Measurements from ENCODE around the gene SLC24A3.

The SLC24A3 gene

DNA sequence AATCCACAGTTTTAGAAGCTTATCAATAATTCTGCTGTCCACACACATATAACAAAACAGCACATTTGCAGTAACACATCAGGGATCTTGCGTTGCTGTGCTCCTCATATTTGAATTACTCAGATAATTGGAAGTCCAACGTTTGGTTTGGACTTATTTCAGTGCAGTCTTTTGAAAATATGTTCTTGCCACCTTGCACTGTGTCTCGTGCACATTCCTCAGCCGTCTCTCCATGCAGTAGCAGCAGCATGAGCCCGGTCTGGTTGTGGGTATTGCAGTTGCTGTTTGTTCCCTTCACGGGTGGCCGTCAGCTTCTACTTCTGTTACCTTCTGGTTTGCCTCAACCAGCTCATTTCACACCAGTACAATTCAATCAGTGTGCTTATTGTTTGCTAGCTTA lies 215.5 kb downstream of the SLC24A3 start:
- DNase-seq (ENCODE audit: low read depth): no peak

DNA sequence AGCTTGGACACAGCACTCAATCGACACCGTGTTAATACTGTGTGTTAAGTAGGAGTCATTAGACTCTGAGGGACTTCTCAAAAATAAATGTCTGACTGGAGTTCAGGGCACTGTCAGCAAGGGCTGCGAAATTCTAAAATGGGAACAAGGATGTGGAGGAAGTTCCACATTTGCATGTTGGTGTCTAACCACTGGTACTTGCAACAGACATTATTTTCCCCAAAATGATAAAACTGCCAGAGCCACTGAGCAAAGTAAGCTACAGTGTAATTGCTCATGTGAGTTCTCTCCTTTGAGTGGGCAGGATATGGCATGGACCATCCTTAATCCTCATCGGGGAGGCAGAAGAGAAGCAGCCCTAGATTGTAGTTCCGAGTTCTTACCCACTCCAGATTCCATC lies 215.9 kb downstream of the SLC24A3 start:
- DNase-seq (ENCODE audit: low read depth): no peak

GRCh38 chr20:19429538-19429937 lies 217.1 kb downstream of the SLC24A3 start:
- DNase-seq (ENCODE audit: low read depth): no peak

DNA sequence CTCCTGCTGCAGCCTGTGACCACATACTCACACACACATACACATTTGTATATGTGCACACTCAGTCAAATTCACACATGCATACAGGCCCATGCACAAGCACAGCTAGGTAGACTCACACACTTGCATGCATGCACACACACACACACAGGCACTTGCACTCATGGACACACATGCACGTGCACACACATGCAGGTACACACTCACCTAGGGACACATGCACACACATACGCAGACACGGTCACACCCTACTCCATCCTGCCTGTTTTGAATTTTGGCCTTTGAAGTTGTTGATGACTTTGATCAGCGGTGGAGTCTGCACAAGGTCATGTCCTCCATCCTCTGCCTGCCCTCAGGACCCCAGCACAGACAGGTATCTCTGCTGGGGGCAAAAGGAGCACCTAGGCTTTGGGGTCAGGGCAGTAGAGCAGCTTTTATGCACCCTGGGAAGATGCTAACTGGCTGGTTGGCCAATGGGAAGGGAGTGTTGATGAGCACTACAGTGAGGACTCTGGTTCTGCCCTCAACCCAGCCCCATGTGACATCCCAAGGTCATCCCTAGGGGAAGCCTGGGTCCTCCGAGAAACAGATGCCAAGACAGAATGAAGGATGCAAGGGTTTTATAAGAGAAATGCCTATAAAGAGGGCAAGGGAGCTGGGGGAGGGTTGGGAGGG lies 218.3 kb downstream of the SLC24A3 start:
- DNase-seq (ENCODE audit: low read depth): no peak

- no peak for DNase-seq (ENCODE audit: low read depth)
Measured at GRCh38 chr20:19431316-19431700, 218.9 kb downstream of the SLC24A3 start.

DNA sequence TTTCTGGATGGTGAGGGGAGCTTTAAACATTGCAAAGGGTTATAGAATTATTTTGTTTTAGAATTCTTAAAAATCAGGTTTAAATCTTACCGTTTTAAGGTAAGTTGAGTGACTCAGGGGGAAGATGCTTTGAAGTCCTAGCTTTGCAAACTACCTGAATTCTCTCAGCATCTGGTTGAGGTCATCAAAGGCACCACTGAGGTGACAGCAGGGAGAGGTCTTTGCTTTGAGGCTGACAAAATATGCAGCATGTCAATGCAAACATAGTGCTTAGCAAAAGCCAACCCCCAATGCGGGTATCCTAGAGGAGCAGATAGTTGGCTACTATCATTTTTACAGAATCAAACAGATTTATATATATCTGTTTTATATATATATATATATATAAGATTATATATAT lies 219.5 kb downstream of the SLC24A3 start:
- no peak for DNase-seq (ENCODE audit: low read depth)

DNA sequence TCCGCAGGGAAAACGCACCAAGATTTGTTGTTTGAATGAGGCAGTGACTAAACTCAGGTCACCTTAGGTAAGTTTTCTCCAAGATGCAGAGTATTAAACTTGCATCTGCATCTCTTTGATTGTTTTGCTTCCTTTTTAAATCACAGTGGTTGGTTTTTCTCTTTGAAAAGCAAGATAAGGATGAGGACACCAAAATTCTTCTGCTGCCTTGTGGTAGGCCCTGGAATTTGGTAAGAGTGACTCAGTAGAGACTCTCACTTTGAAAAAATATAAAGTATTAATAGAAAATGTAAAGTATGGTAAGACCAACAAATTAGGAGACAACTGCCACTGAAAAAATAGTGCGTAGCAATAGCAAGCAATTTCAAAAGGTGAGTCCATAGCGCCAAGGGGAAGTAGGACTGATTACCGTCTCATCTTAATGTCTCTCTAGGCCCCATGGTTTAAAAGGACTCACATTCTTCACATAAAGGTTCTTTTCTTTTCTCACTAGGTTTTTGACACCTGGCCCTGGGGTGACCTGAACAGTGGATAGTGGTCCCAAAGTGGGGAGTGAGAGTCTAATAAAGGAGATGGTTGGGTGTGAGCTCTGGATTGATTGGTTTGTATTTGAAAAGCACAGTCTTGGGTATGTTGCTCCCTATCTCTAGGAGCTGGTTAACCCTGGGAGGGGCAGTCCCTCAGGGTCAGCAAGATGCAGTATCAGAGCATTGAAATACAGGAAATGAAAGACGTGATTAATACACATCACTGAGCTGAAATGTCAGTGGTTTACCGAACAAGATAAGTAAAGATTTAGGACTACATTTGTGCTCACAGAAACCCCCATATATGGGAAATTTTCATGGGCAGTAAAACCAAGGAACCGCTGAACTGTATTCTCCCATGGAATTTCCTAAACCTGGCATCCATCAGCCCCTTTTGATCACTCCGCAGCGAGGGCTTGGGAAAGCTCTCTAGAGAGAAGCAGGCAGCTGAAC lies 221.2 kb downstream of the SLC24A3 start:
- peak; percentile 1 for DNase-seq (ENCODE audit: low read depth)

GRCh38 chr20:19435316-19435715 lies 222.9 kb downstream of the SLC24A3 start:
- no peak for DNase-seq (ENCODE audit: low read depth)

DNA sequence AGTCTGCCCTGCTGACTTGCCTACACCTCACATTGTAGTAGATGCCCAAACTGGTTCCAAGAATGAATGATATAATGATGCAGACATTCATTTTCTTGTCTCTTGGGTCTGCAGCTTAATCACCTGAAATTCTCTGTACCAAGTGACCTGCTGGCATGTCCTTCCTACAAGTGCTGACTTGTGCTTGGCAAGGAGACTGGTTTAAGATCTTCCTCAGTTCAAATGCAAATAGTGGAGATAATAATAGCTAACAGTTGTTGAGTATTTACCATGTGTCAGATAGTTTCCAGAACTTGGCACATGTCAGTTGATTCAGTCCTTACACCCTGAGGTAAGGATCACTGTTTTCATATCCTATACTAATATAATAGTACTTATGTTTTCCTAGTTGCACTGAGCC lies 223.4 kb downstream of the SLC24A3 start:
- DNase-seq (ENCODE audit: low read depth): no peak

GRCh38 chr20:19438488-19438887 lies 226.0 kb downstream of the SLC24A3 start:
- DNase-seq (ENCODE audit: low read depth): no peak

GRCh38 chr20:19440660-19441527 lies 228.5 kb downstream of the SLC24A3 start:
- DNase-seq (ENCODE audit: low read depth): no peak

GRCh38 chr20:19446246-19446645 lies 233.8 kb downstream of the SLC24A3 start:
- DNase-seq (ENCODE audit: low read depth): no peak

DNA sequence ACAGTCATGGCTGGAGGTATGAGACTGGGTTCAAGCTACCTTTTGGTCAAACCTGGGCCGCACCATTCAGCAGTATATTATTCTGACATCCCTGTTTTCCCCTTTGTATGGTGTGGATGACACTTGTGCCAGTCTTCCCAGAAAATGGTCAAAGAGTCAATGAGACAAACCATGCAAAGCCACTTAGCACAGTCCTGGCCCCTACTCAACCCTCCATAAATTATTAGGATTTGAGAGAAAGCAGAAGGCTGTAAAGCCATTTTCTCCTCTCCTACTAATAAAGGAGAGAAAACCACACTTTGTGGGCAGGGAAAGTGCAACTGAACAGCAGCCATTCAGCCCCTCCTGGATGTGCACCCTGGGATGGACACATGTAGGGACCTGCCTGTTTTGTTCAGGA lies 236.2 kb downstream of the SLC24A3 start:
- no peak for DNase-seq (ENCODE audit: low read depth)

DNA sequence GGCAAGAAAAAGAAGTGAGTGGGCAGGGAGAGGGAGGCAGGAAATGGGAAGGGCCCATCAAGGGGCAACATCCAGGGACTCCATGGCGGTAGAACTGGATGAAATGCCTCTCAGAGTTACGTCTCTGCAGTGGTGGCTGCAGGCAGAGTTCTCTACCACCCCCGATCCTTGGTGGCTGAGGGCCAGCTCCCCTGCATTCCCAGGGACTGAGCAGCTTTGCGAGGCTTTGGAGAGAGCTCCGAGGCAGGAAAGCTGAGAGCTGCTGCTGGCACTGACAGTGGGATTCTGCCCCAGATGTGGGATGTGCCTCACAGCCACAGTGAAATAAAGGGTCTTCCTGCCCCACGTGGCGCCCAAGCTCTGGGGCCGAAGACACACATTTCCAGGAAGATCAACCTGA lies 236.6 kb downstream of the SLC24A3 start:
- DNase-seq (ENCODE audit: low read depth): no peak

GRCh38 chr20:19451231-19451922 lies 238.9 kb downstream of the SLC24A3 start:
- no peak for DNase-seq (ENCODE audit: low read depth)

- no peak for DNase-seq (ENCODE audit: low read depth)
Measured at GRCh38 chr20:19451923-19452295, 239.5 kb downstream of the SLC24A3 start.

GRCh38 chr20:19453410-19453809 lies 241.0 kb downstream of the SLC24A3 start:
- no peak for DNase-seq (ENCODE audit: low read depth)

DNA sequence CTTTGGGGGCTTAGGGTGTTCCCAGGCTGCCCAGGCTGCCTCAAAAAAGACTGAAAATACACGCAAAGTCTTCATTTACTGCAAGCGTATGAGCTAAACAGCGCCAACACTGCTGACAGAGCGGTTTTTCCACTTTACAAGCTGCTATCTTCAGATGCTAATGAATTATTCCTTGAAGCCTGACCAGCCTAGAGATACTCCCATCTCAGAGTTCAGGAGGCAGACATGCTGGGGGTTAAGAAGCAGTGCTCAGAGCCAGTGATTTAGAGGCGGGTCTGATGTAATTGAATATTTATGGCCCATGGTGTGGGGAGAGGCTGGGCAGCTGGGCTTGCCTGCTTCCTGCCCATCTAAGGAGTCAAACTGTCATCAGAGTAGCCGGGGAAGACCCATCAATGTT lies 241.4 kb downstream of the SLC24A3 start:
- no peak for DNase-seq (ENCODE audit: low read depth)

DNA sequence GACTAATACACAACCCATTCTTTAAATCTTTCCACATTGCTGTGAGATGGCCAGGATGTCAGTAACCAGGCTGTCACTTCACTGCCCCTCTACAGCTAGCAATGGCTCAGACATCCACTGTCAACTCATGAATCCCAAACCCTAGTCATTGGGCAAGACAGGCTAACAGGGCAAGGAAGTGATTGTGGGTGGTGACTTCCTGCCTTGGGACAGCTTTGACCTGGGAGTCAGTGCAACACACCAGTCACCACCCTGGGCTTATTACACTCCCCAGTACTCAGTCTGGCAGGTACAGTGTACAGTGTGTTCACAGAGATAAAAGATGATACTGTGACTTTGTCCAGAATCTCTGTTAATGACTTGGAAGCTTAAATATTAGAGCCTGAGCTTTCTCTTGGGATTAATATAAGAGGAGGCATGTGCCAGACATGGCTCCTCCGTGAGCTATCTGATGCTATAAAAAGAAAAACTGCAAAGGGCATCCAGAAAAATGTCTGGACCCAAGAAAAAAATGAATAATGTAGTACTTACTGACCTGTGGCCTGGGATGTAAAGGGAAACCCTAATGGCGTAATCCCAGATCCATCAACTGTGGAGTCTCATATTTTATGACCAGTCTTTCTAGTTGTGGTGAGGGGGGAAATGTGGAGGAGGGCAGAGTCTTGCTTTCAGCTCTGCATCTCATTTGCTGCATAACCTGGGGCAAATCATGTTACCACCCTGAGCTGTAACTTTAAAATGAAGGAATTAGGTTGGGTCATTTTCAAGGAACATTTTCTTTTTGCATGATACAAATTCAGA lies 244.4 kb downstream of the SLC24A3 start:
- no peak for DNase-seq (ENCODE audit: low read depth)

GRCh38 chr20:19457611-19458010 lies 245.2 kb downstream of the SLC24A3 start:
- DNase-seq (ENCODE audit: low read depth): no peak

- DNase-seq (ENCODE audit: low read depth): peak; percentile 50
Measured at GRCh38 chr20:19460386-19460785, 247.9 kb downstream of the SLC24A3 start.

All from ELR (cell line).